Urothelium cell line (cell line): ENCODE data around the gene HEATR3.

Experiments used
- DNase-seq: peaks from one replicate; pipeline ENCODE4 v3.0.0; 2011; ENCODE audit warnings: low spot score, mixed read lengths
- FAIRE-seq: peaks from 2 replicates; lab custom pipeline; 2011; peaks lifted over from hg19 to GRCh38; lab: Jason Lieb, UNC

Gene HEATR3

DNA sequence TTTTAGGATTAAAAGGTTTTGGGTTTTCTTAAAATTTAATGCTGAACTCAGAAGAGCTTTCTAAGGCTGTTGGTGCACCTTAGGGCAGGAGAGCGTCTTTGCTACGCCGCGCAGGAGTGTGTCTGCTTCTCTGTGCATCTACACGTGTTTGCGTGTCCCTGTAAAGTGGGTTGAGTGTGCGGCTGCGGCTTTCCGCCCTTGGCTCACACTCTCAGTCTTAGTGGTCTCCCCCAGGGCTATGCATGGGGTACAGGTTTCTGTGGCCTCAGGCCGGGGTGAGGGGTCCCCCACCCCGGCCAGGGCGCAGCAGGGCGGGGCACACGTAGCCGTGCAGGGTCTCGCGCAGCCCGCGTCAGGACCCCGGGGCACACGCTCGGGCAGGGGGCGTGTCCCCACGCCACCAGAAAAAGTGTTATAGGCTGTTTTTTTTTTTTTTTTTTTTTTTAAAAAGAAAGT, 86.6 kb downstream of the HEATR3 start:
- DNase-seq = peak; percentile 43
- FAIRE-seq = no peak

DNA sequence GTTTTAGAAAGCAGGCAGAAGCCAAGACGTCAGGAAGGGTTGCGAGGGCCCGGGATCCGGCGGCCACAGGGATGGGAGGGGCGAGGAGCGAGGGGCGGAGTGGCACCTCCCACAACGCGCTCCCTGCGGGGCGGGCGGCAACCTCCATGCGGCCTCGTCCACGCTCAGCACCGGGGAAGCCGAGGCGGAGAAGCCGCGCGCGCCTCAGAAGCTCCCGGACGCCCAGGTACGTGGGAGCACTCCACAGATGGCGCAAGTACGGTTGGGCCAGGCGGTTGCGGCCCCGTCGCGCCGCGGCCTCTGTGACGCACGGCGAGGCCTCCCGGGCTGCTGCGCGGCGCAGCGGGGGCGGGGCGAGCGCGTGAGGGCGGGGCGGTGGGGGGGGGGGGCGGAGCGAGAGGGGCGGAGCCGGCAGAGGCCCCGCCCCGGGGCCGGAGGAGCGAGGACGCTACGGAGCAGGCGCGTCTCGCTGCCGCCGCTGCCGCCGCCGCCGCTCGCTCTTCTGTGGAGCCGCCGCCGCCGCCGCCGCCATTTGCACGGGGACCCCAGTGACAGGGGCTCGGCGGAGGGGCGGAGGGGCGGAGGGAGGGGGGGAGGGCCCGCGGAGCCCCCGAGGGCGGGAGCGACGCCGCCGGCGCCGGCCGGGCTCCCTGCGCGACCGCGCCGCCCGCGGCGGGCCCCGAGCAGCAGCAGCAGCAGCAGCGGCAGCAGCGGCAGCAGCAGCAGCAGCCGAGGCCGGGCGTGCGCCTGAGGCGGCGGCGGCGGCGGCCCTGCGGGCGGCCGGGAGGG, 87.2 kb downstream of the HEATR3 start, which contains the start of gene TENT4B:
TENT4B (plus strand) TSS at position 500 of the 789 bp plus-strand sequence. CDS start 316 bp downstream, outside the sequence.
- FAIRE-seq = no peak

GRCh38 chr16:50153596-50154419, 88.0 kb downstream of the HEATR3 start:
- DNase-seq = peak; percentile 49
- no peak for FAIRE-seq

More for the DNA sequence above, 87.2 kb downstream of the HEATR3 start, which contains the start of gene TENT4B:
- DNase-seq = peak; percentile 97

DNA sequence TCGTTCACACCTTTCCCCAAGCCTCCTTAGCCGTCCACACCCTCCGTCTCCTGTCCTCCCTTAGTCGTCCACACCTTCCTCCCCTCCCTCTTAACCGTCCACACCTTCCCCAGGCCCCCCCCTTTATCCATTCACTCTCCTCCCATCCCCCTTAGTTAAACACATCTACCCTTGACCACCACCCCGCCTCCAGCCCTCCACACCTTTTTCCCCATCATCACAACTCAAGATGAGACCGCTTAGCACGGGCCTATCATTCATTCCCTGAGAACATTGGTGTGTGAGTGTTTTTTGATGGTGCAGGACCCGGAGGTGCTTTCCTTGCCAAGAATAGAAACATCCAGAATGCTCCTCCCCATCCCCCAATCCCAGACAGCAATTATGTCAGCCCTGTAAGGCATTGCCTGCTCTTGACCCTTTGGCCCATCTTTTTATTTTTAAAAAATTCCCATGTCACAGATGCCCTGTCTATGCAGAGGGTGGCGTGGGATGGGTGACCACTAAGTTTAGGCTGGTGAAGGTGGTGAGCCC, 88.7 kb downstream of the HEATR3 start:
- DNase-seq = peak; percentile 29
- FAIRE-seq = no peak

DNA sequence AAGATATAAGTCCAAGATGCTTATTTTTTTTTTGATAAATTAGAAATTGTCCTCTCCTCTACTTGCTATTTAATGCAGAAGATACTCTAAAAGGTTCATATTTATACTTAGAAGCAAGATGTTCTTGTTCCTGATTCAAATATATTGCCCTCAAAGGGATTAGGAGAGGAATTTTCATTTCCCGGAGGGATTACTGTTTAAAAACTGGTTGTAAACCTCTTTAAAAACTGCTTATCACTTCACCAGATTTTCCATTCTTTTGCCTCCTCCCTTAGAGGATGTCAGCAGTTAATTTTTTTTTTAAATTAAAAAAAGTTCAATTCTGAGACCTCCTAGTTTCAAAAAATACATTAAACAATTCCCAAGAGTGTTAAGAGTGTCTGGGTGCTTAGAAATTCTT, 90.2 kb downstream of the HEATR3 start:
- no peak for DNase-seq
- FAIRE-seq = no peak
